Liver (tissue), 9 donors: ENCODE measurements around the gene CELF1. TPM values are rescaled to one million over a fixed set of nuclear protein-coding genes. Genes with fewer than 3 reads are reported as not detected.

Source experiments
- DNase-seq: peaks from one replicate; pipeline ENCODE4 v3.0.0-alpha.2; 2017; ENCODE audit warnings: low spot score
- H3K27ac ChIP-seq, 2 donors: one replicate each; pipeline ENCODE4 v1.7.0; 2013; ENCODE audit warnings: inconsistent platforms in 2 of 2, low read length in 2 of 2, control low read depth in 1 of 2, low read depth in 1 of 2, mild to moderate bottlenecking in 1 of 2
- H3K27me3 ChIP-seq, 4 donors: one replicate each; pipeline versions ENCODE4 v1.6.1 to v1.7.0; 2013; ENCODE audit warnings: low read length in 3 of 4, inconsistent platforms in 1 of 4, mild to moderate bottlenecking in 1 of 4, moderate library complexity in 1 of 4; ENCODE audit not compliant: control insufficient read depth in 4 of 4, insufficient read depth in 4 of 4
- H3K36me3 ChIP-seq, 4 donors: one replicate each; pipeline versions ENCODE4 v1.6.1 to v1.7.0; 2013; ENCODE audit warnings: low read length in 3 of 4, mild to moderate bottlenecking in 3 of 4, low read depth in 1 of 4, moderate library complexity in 1 of 4; ENCODE audit not compliant: control insufficient read depth in 4 of 4, insufficient read depth in 3 of 4
- H3K4me1 ChIP-seq, 4 donors: one replicate each; pipeline versions ENCODE4 v1.6.1 to v1.7.0; 2013; ENCODE audit warnings: low read length in 3 of 4, mild to moderate bottlenecking in 3 of 4, moderate library complexity in 1 of 4; ENCODE audit not compliant: control insufficient read depth in 4 of 4, insufficient read depth in 4 of 4
- H3K4me3 ChIP-seq, 3 donors: one replicate each; pipeline versions ENCODE4 v1.6.1 to v1.7.0; 2013; ENCODE audit warnings: low read length in 3 of 3, control low read depth in 1 of 3, low read depth in 1 of 3, mild to moderate bottlenecking in 1 of 3
- H3K9ac ChIP-seq, 2 donors: one replicate each; pipeline ENCODE4 v1.7.0; 2013; ENCODE audit warnings: low read length in 2 of 2, mild to moderate bottlenecking in 2 of 2, moderate library complexity in 2 of 2, control low read depth in 1 of 2, low read depth in 1 of 2
- H3K9me3 ChIP-seq, 4 donors: one replicate each; pipeline versions ENCODE4 v1.6.1 to v1.7.0; 2013; ENCODE audit warnings: low read length in 3 of 4; ENCODE audit not compliant: control insufficient read depth in 4 of 4
- ATF3 ChIP-seq: IDR thresholded peaks from 2 replicates; pipeline ENCODE4 v1.6.1; 2016; ENCODE audit warnings: antibody characterized with exemption
- CTCF ChIP-seq: fragments of 150-350 bp; IDR thresholded peaks from 2 replicates; pipeline ENCODE4 v1.5.1; 2017; ENCODE audit warnings: improper control_type of control experiment, low read depth, low read length; ENCODE audit not compliant: missing input control
- EGR1 ChIP-seq, 2 donors: IDR thresholded peaks; 2 replicates each; pipeline ENCODE4 v1.6.1; 2016 to 2018; ENCODE audit warnings: antibody characterized with exemption in 2 of 2, low read depth in 2 of 2
- FOXA1 ChIP-seq: IDR thresholded peaks from 2 replicates; pipeline ENCODE4 v1.6.1; 2016; ENCODE audit warnings: antibody characterized with exemption
- FOXA2 ChIP-seq: IDR thresholded peaks from 2 replicates; pipeline ENCODE4 v1.6.1; 2016; ENCODE audit warnings: antibody characterized with exemption
- GABPA ChIP-seq, 2 donors: IDR thresholded peaks in 1 of 2; conservative IDR thresholded peaks in 1 of 2; 2 replicates each; pipeline ENCODE4 v1.6.1; 2016; ENCODE audit warnings: antibody characterized with exemption in 2 of 2, mild to moderate bottlenecking in 1 of 2, moderate library complexity in 1 of 2
- HNF4A ChIP-seq, 2 donors: conservative IDR thresholded peaks; 2 replicates each; pipeline ENCODE4 v1.6.1; 2016; ENCODE audit warnings: antibody characterized with exemption in 2 of 2, mild to moderate bottlenecking in 2 of 2
- HNF4G ChIP-seq: IDR thresholded peaks from 2 replicates; pipeline ENCODE4 v1.6.1; 2016; ENCODE audit warnings: antibody characterized with exemption
- JUND ChIP-seq, 2 donors: IDR thresholded peaks; 2 replicates each; pipeline ENCODE4 v1.6.1; 2016; ENCODE audit warnings: antibody characterized with exemption in 2 of 2
- MAX ChIP-seq: IDR thresholded peaks from 2 replicates; pipeline ENCODE4 v1.6.1; 2016; ENCODE audit warnings: antibody characterized with exemption
- NR2F2 ChIP-seq: IDR thresholded peaks from 2 replicates; pipeline ENCODE4 v1.6.1; 2016; ENCODE audit warnings: antibody characterized with exemption
- RAD21 ChIP-seq, 2 donors: IDR thresholded peaks; 2 replicates each; pipeline ENCODE4 v1.6.1; 2016; ENCODE audit warnings: antibody characterized with exemption in 2 of 2, mild to moderate bottlenecking in 2 of 2
- REST ChIP-seq: IDR thresholded peaks from 2 replicates; pipeline ENCODE4 v1.6.1; 2016; ENCODE audit warnings: antibody characterized with exemption, mild to moderate bottlenecking
- RXRA ChIP-seq, 2 donors: IDR thresholded peaks; 2 replicates each; pipeline ENCODE4 v1.6.1; 2017 to 2018; ENCODE audit warnings: antibody characterized with exemption in 2 of 2, mild to moderate bottlenecking in 1 of 2
- SP1 ChIP-seq: IDR thresholded peaks from 2 replicates; pipeline ENCODE4 v1.6.1; 2018; ENCODE audit warnings: antibody characterized with exemption, mild to moderate bottlenecking
- TAF1 ChIP-seq: conservative IDR thresholded peaks from 2 replicates; pipeline ENCODE4 v1.6.1; 2016; ENCODE audit warnings: antibody characterized with exemption, mild to moderate bottlenecking
- YY1 ChIP-seq: IDR thresholded peaks from 2 replicates; pipeline ENCODE4 v1.6.1; 2016; ENCODE audit warnings: antibody characterized with exemption, mild to moderate bottlenecking
- ZBTB33 ChIP-seq: IDR thresholded peaks from 2 replicates; pipeline ENCODE4 v1.6.1; 2016; ENCODE audit warnings: antibody characterized with exemption
- WGBS: extraction: QIAGEN DNeasy Blood & Tissue Kit; methylation state at CpG from one replicate; pipeline ENCODE4 v1.1.7; 2013; 5-methylcytosine and 5-hydroxymethylcytosine counted together
- polyA plus RNA-seq, 2 donors: library from polyadenylated mRNA; stranded (reverse) in 1 of 2; unstranded in 1 of 2; fragments of 200-250 nt in 1 of 2; fragments of >200 nt in 1 of 2; fragmentation: Nextera tagmentation in 1 of 2; extraction: Ambion mirVana in 1 of 2; gene quantifications; one replicate each; pipeline versions ENCODE4 v1.2.1 to v1.2.3, GENCODE V29; 2013 to 2015
- total RNA-seq, 2 donors: library from RNA; depleted of rRNA; stranded (reverse); fragments of >200 nt; gene quantifications; one replicate each; pipeline ENCODE4 v1.2.3, GENCODE V29; 2014
- donor health status: healthy.
- donor health status: healthy.
- donor health status: healthy.
- donor health status: healthy.
- donor health status: healthy.

The CELF1 gene
- total and polyA plus RNA-seq, 4 donors: 23.5 to 139 (median 60.3) TPM

- Histone ChIP-seq H3K9ac (no peak overlapping the region), H3K27me3 (no peaks in the 10 kb centered on the region), H3K9me3 (no peaks in the 10 kb centered on the region), H3K36me3 (no peaks in the 10 kb centered on the region), H3K27ac (no peak overlapping the region), H3K4me3 (no peak overlapping the region), H3K4me1 (peaks cover 3 to 48% (median 36%) of the 10 kb centered on the region in 4 donors)
- no peak for DNase-seq
- TF ChIP-seq JUND (IDR thresholded peaks at IDR 0.05): no peak
- no peak for TF ChIP-seq ATF3
- no peak for TF ChIP-seq EGR1 (IDR thresholded peaks at IDR 0.05; ENCODE audit: low read depth in 2 of 2)
- WGBS: 44% methylated on average over 3 of the region's 3 CpGs
These were observed 119.8 kb downstream of the CELF1 start for GRCh38 chr11:47433157-47433556.

- Histone ChIP-seq H3K27ac (peak overlapping the region; percentile 79 to 94), H3K4me1 (peaks cover 2 to 38% (median 25%) of the 10 kb centered on the region in 4 donors), H3K36me3 (no peaks in the 10 kb centered on the region), H3K27me3 (no peaks in the 10 kb centered on the region), H3K9ac (no peak overlapping the region), H3K4me3 (no peak overlapping the region), H3K9me3 (no peaks in the 10 kb centered on the region)
- DNase-seq: no peak
- 42% methylated on average over 9 of the region's 9 CpGs for WGBS
- TF ChIP-seq MAX (peak; percentile 41), HNF4A (conservative IDR thresholded peaks at IDR 0.05) (peak; percentile 78 to 82), ATF3 (no peak), SP1 (peak; percentile 88), CTCF (no peak), HNF4G (peak; percentile 48), RAD21 (IDR thresholded peaks at IDR 0.05) (peak in 1 of 2 donors; percentile 5), TAF1 (no peak), REST (peak; percentile 41), GABPA (IDR thresholded peaks at IDR 0.05 in 1 of 2, conservative IDR thresholded peaks at IDR 0.05 in 1 of 2) (no peak), YY1 (peak; percentile 62), FOXA1 (peak; percentile 47), FOXA2 (peak; percentile 59), NR2F2 (peak; percentile 16), ZBTB33 (no peak), JUND (IDR thresholded peaks at IDR 0.05) (peak in 1 of 2 donors; percentile 22), EGR1 (IDR thresholded peaks at IDR 0.05; ENCODE audit: low read depth in 2 of 2) (no peak), RXRA (IDR thresholded peaks at IDR 0.05) (peak; percentile 55 to 85)
These were observed 121.4 kb downstream of the CELF1 start for GRCh38 chr11:47431356-47432083.
